Esophagus squamous epithelium (tissue), 5 donors: ENCODE measurements around the gene CAVIN2. TPM values are rescaled to one million over a fixed set of nuclear protein-coding genes. Genes with fewer than 3 reads are reported as not detected.

Source experiments
- DNase-seq: peaks from one replicate; lab custom pipeline; 2025; lab: John Stamatoyannopoulos, UW
- H3K27ac ChIP-seq, 4 donors: fragments of 200-600 bp; sonication (generic); one replicate each; pipeline ENCODE4 v1.5.1; 2016 to 2019; ENCODE audit warnings: mild to moderate bottlenecking in 1 of 4
- H3K27me3 ChIP-seq, 4 donors: fragments of 200-600 bp; sonication (generic); 1 replicate in 3 of 4; 2 replicates in 1 of 4; pipeline versions ENCODE4 v1.5.1 to v1.6.0; 2017 to 2021; ENCODE audit warnings: antibody characterized with exemption in 1 of 4
- H3K36me3 ChIP-seq, 3 donors: fragments of 200-600 bp; sonication (generic); one replicate each; pipeline ENCODE4 v1.5.1; 2016 to 2019
- H3K4me1 ChIP-seq, 3 donors: fragments of 200-600 bp; sonication (generic); one replicate each; pipeline ENCODE4 v1.5.1; 2017 to 2019
- H3K4me3 ChIP-seq, 4 donors: fragments of 200-600 bp; sonication (generic); 1 replicate in 3 of 4; 2 replicates in 1 of 4; pipeline ENCODE4 v1.5.1; 2016 to 2019; ENCODE audit warnings: mild to moderate bottlenecking in 2 of 4, moderate library complexity in 1 of 4
- H3K9me3 ChIP-seq, 3 donors: fragments of 200-600 bp; sonication (generic); one replicate each; pipeline ENCODE4 v1.5.1; 2016 to 2019
- CTCF ChIP-seq, 6 experiments: fragments of 450-650 bp in 4 of 6; fragments of 200-600 bp in 2 of 6; sonication (generic) in 2 of 6; IDR thresholded peaks; one replicate each; pipeline ENCODE4 v1.5.1; 2016 to 2019; ENCODE audit warnings: antibody characterized with exemption in 6 of 6, mild to moderate bottlenecking in 4 of 6, moderate library complexity in 4 of 6
- POLR2A ChIP-seq, 4 donors: fragments of 450-650 bp; IDR thresholded peaks; one replicate each; pipeline ENCODE4 v1.6.1; 2017; ENCODE audit warnings: antibody characterized with exemption in 4 of 4, mild to moderate bottlenecking in 4 of 4, moderate library complexity in 3 of 4
- WGBS, 2 donors: methylation state at CpG; one replicate each; pipeline ENCODE4 v1.1.5; 2018; 5-methylcytosine and 5-hydroxymethylcytosine counted together
- intact Hi-C: fragments of 100-400 bp; cut with DNase I; formaldehyde crosslinking; loops from one replicate; pipeline ENCODE4 v1.15.0; 2022
- total RNA-seq, 4 donors: library from RNA; depleted of rRNA; stranded (reverse); fragments of >200 nt; gene quantifications; one replicate each; pipeline ENCODE4 v1.1.0, GENCODE V29; 2016
- donor health status: DM: yes; HTN: yes; CAD: no.

CAVIN2 gene
- total RNA-seq, 4 donors from 2014 or later = 12.4 to 50.7 (median 16.6) TPM

DNA sequence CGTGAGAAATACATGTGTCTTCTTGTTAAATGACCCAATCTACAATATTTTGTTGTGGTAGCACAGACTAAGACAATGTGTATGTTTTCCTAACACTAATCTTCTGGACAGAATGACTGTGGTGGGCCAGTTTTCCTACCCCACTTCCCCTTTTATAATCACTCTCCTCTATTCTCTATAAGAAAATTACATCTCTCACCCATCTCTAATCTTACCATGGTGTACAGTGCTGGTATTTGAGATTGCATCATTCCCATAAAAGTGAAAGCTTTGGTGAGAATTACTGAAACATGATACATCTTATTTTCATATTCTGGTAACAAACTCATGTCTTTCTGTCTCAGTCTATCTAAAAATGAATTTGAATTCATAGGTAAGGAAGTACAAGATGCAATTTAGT is 40.5 kb downstream of the CAVIN2 start:
- TF ChIP-seq CTCF (IDR thresholded peaks at IDR 0.05) = no peak
- TF ChIP-seq POLR2A (IDR thresholded peaks at IDR 0.05) = no peak
- H3K27ac ChIP-seq = no peak overlapping the region
- no peaks in the 10 kb centered on the region for H3K9me3 ChIP-seq
- no peaks in the 10 kb centered on the region for H3K4me1 ChIP-seq
- no peak for DNase-seq
- H3K36me3 ChIP-seq = no peaks in the 10 kb centered on the region
- no peaks in the 10 kb centered on the region for H3K27me3 ChIP-seq
- intact Hi-C loops = no loop called here
- H3K4me3 ChIP-seq = no peak overlapping the region
- 94 to 100% methylated on average over 1 of the region's 1 CpG for WGBS, 2 donors

DNA sequence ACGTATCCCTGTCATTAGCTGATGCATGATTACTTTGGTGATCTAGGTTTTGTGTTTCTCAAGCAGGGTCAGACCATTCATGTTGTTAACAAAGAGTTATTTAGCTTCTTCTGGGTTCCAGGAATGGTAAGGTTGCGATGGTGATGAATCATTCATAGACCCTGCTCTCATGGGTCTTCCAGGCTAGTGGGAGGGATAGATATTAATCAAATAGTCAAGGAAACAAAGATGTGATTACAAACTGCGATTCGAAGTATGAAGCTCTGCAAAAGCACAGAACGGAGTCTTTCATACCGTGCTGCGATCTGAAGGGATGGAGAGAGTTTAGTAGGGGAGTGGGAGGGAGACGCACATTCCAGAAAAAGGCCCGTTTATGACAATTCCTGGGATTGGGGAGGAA is 42.1 kb downstream of the CAVIN2 start:
- intact Hi-C loops = no loop called here

DNA sequence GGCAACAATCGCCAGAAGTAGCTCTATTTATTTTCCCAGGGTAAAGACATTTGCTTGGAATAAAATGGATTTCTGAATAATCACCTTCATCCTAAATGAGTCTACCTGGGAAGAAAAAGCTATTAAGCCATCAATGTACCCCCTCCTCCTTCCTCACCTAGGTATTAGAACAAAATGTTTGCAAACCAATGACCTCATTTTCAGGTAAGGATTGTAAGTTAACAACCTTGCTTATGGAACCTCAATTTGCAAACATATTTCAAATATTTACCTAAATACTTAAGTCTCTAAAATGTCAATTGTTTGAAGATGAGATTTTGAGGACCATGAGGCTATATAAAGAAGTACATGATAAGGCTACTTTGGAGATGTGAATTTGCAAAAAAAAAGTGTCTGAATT is 43.9 kb downstream of the CAVIN2 start:
- 78 to 90% methylated on average over 1 of the region's 1 CpG for WGBS, 2 donors
- no peak for DNase-seq
- Histone ChIP-seq H3K27me3 (no peaks in the 10 kb centered on the region), H3K27ac (no peak overlapping the region), H3K9me3 (no peaks in the 10 kb centered on the region), H3K36me3 (no peaks in the 10 kb centered on the region), H3K4me3 (no peak overlapping the region), H3K4me1 (no peaks in the 10 kb centered on the region)
- TF ChIP-seq CTCF (IDR thresholded peaks at IDR 0.05) = no peak
- no peak for TF ChIP-seq POLR2A (IDR thresholded peaks at IDR 0.05)
- intact Hi-C loops = no loop called here

More for the DNA sequence above, 42.1 kb downstream of the CAVIN2 start:
- no peaks in the 10 kb centered on the region for H3K4me1 ChIP-seq
- no peaks in the 10 kb centered on the region for H3K27me3 ChIP-seq
- no peak for DNase-seq
- no peaks in the 10 kb centered on the region for H3K9me3 ChIP-seq
- 80 to 83% methylated on average over 9 of the region's 9 CpGs for WGBS, 2 donors
- no peak overlapping the region for H3K27ac ChIP-seq
- TF ChIP-seq CTCF (IDR thresholded peaks at IDR 0.05) = no peak
- TF ChIP-seq POLR2A (IDR thresholded peaks at IDR 0.05) = no peak
- no peak overlapping the region for H3K4me3 ChIP-seq
- H3K36me3 ChIP-seq = no peaks in the 10 kb centered on the region

DNA sequence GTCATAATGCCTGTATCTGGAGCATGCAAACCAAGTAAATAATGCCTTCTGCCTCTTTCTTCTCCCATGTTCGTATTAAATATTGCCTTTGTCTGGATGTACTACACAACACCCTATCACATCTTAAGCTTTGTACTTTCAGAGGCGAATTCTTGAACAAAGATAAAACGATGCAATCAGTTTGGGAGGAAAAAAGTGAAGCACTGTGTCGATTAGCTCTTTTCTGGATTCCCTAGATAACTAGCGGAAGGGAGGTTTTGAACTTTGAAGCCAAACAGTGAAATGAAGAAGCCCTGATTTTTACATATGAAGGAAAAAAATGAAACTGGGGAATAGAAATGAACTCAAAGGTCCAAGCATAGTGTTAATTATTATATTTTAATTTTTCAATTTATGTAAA is 44.7 kb downstream of the CAVIN2 start:
- TF ChIP-seq CTCF (IDR thresholded peaks at IDR 0.05) = no peak
- TF ChIP-seq POLR2A (IDR thresholded peaks at IDR 0.05) = no peak
- Histone ChIP-seq H3K4me1 (no peaks in the 10 kb centered on the region), H3K9me3 (no peaks in the 10 kb centered on the region), H3K4me3 (no peak overlapping the region), H3K27ac (no peak overlapping the region), H3K36me3 (no peaks in the 10 kb centered on the region), H3K27me3 (no peaks in the 10 kb centered on the region)
- 76 to 82% methylated on average over 5 of the region's 5 CpGs for WGBS, 2 donors
- no peak for DNase-seq
- intact Hi-C loops = no loop called here

DNA sequence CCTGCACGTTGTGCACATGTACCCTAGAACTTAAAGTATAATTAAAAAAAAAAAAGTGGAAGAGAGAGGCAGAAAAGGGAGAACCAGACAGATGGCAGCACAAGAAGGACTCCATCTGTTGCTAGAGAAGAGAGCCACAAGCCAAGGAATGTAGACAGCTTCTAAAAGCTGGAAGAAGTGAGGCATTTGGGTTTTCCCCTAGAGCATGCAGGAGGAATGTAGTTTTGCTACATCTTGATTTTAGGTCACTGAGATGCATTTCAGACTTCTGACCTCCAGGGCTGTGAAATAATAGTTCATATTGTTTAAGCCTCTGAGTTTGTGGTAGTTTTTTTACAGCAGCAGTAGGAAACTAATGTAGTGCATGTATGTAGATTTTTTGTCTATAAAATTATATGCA is 46.0 kb downstream of the CAVIN2 start:
- WGBS, 2 donors = 88 to 89% methylated on average over 1 of the region's 1 CpG
- intact Hi-C loops = no loop called here
- DNase-seq = no peak
- Histone ChIP-seq H3K27me3 (no peaks in the 10 kb centered on the region), H3K4me3 (no peak overlapping the region), H3K27ac (no peak overlapping the region), H3K9me3 (no peaks in the 10 kb centered on the region), H3K36me3 (no peaks in the 10 kb centered on the region), H3K4me1 (no peaks in the 10 kb centered on the region)
- no peak for TF ChIP-seq POLR2A (IDR thresholded peaks at IDR 0.05)
- TF ChIP-seq CTCF (IDR thresholded peaks at IDR 0.05) = no peak
